Calu3 (cell line): ENCODE data around the gene LDAH. TPM values are rescaled to one million over a fixed set of nuclear protein-coding genes. Genes with fewer than 3 reads are reported as not detected.

Experiments
- BruUV-seq: library from RNA; stranded (reverse); fragments of 400-500 nt; replicated peaks from 2 replicates; lab custom pipeline; 2021; lab: Mats Ljungman, UMichigan
- CTCF ChIA-PET: fragments of 300-600 bp; sonication (Branson Sonifier 250); formaldehyde crosslinking; loops from one replicate; lab custom pipeline; 2022; ENCODE audit warnings: antibody characterized with exemption; lab: Charles Lee
- DNase-seq: peaks from one replicate; pipeline ENCODE4 v3.0.0; 2022
- H3K27ac Mint-ChIP-seq: one replicate; pipeline ENCODE4 v1.8.0; 2022; ENCODE audit warnings: mixed read lengths; ENCODE audit not compliant: unreplicated experiment
- H3K27me3 Mint-ChIP-seq: one replicate; pipeline ENCODE4 v1.8.0; 2022; ENCODE audit warnings: mixed read lengths; ENCODE audit not compliant: unreplicated experiment
- H3K36me3 Mint-ChIP-seq: one replicate; pipeline ENCODE4 v1.8.0; 2022; ENCODE audit warnings: mild to moderate bottlenecking, moderate library complexity, mixed read lengths; ENCODE audit not compliant: insufficient read depth, unreplicated experiment
- H3K4me1 Mint-ChIP-seq: one replicate; pipeline ENCODE4 v1.8.0; 2022; ENCODE audit warnings: mild to moderate bottlenecking, low read depth, mixed read lengths; ENCODE audit not compliant: unreplicated experiment
- H3K4me3 Mint-ChIP-seq: one replicate; pipeline ENCODE4 v1.8.0; 2022; ENCODE audit warnings: mild to moderate bottlenecking, low read depth, moderate library complexity, mixed read lengths; ENCODE audit not compliant: unreplicated experiment
- H3K9me3 Mint-ChIP-seq: one replicate; pipeline ENCODE4 v1.8.0; 2022; ENCODE audit warnings: low read depth, mixed read lengths; ENCODE audit not compliant: unreplicated experiment
- intact Hi-C: fragments of 100-400 bp; cut with micrococcal nuclease; formaldehyde crosslinking; loops from one replicate; pipeline ENCODE4 v1.10.0; 2022; ENCODE audit not compliant: unreplicated experiment
- total RNA-seq: library from RNA; stranded (reverse); gene quantifications from 2 replicates; pipeline ENCODE4 v1.2.3, GENCODE V29; 2022
- TF ChIP-seq, protein P1 (sequence below): fragments of 200-600 bp; IDR thresholded peaks from one replicate; pipeline ENCODE4 v1.8.0; 2022; ENCODE audit warnings: antibody characterized with exemption; ENCODE audit not compliant: unreplicated experiment

Gene LDAH
- total RNA-seq, 1 experiment from 2014 or later = 18.1 TPM

DNA sequence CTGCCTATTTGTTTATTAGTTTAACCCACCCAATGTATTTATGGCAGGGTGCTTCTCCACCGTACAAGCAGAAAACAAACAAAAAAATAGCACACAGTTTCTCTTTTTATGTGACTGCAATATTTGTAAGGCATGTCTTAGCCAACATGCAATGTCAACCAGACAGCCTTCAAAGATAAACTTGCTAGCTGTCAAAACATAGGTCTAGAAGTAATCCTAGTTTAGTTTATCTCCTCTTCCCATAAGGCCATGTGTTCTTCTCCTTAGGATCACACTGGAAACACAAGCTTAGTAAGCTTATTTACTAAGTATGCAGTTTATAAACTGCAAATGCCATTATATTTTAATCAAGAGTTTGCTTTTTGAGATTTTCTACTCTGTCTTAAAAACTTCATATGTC is 75.6 kb downstream of the LDAH start:
- Mint-ChIP-seq H3K36me3 (peaks cover 6% of the 10 kb centered on the region), H3K4me3 (no peak overlapping the region), H3K27me3 (no peaks in the 10 kb centered on the region), H3K27ac (no peak overlapping the region), H3K4me1 (peaks cover 20% of the 10 kb centered on the region), H3K9me3 (no peaks in the 10 kb centered on the region)
- no peak for DNase-seq
- intact Hi-C loops = loop anchor here (10.0 kb wide), 1 partner anchor 333 kb away; no protein-coding TSS in a partner anchor
- TF ChIP-seq, protein P1, sequence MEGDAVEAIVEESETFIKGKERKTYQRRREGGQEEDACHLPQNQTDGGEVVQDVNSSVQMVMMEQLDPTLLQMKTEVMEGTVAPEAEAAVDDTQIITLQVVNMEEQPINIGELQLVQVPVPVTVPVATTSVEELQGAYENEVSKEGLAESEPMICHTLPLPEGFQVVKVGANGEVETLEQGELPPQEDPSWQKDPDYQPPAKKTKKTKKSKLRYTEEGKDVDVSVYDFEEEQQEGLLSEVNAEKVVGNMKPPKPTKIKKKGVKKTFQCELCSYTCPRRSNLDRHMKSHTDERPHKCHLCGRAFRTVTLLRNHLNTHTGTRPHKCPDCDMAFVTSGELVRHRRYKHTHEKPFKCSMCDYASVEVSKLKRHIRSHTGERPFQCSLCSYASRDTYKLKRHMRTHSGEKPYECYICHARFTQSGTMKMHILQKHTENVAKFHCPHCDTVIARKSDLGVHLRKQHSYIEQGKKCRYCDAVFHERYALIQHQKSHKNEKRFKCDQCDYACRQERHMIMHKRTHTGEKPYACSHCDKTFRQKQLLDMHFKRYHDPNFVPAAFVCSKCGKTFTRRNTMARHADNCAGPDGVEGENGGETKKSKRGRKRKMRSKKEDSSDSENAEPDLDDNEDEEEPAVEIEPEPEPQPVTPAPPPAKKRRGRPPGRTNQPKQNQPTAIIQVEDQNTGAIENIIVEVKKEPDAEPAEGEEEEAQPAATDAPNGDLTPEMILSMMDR = no peak
- no TSS peak for BruUV-seq
- CTCF ChIA-PET = no interaction called here

GRCh38 chr2:20745924-20746555 is 76.9 kb downstream of the LDAH start:
- TF ChIP-seq, protein P1 = no peak
- H3K27ac Mint-ChIP-seq = peak overlapping the region; percentile 14
- DNase-seq = no peak
- BruUV-seq = no TSS peak
- peaks cover 6% of the 10 kb centered on the region for H3K36me3 Mint-ChIP-seq
- intact Hi-C loops = loop anchor here (10.0 kb wide), 1 partner anchor 331 kb away; no protein-coding TSS in a partner anchor
- no peaks in the 10 kb centered on the region for H3K9me3 Mint-ChIP-seq
- CTCF ChIA-PET = interaction anchor here (0.6 kb wide), 1 partner anchor 217 kb away, joined by 4 read pairs; no protein-coding TSS in a partner anchor
- H3K4me3 Mint-ChIP-seq = peak overlapping the region; percentile 16
- no peaks in the 10 kb centered on the region for H3K27me3 Mint-ChIP-seq
- H3K4me1 Mint-ChIP-seq = peaks cover 20% of the 10 kb centered on the region

DNA sequence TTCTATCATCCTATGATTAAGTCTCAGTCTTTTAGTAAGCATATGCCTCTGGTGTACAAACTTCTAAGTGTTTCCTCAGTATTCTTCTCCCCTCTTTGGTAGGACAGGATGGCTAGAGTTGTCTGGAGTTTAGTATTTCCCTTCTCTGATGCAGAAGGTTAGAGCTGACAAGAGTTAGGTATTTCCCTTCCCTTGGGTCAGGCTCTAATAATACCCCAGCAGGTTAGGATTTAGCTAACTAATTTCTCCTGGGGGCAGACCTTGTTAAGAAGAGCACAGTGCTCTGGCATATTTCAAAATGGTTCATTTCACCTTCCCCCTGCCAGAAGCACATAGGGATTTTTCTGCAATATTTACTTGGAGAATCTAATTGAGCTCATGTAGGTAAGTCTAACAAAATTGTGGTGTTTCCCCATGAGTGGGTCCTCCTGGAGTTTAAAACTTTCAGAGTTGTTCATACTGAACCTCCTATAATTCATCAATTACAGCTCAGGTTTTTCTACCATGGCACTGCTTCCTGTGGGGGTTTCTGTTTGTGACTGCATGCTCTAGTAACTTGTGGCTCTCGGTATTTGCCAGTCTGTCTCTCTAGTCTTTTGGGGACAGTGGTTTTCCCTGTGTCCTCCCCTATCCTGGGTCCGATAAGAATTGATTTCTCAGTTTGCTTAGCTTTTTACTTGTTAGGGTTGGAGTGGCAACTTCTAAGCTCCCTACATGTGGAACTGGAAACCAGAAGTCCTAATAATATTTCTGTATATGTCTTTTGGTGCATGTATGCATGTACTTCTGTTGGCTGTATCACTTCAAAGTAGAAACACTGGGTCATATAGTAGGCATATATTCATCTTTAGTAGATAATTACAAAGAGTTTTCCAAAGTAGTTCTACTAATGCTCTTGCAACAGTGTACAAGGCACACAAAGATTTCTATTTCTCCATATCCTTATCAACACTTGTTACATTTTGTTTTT is 78.2 kb downstream of the LDAH start:
- Mint-ChIP-seq H3K4me3 (no peak overlapping the region), H3K36me3 (peaks cover 6% of the 10 kb centered on the region), H3K4me1 (peaks cover 20% of the 10 kb centered on the region), H3K9me3 (no peaks in the 10 kb centered on the region), H3K27me3 (no peaks in the 10 kb centered on the region), H3K27ac (no peak overlapping the region)
- DNase-seq = no peak
- TF ChIP-seq, protein P1 = no peak
- no TSS peak for BruUV-seq
- intact Hi-C loops = loop anchor here (10.0 kb wide), 1 partner anchor 330 kb away; no protein-coding TSS in a partner anchor
- CTCF ChIA-PET = interaction anchor here (0.6 to 1.2 kb wide), 2 partner anchors 8 to 27 kb away, joined by 3 to 4 read pairs; no protein-coding TSS in a partner anchor

GRCh38 chr2:20738772-20739171 is 84.1 kb downstream of the LDAH start:
- no peak for DNase-seq
- Mint-ChIP-seq H3K9me3 (no peaks in the 10 kb centered on the region), H3K4me3 (no peak overlapping the region), H3K27ac (no peak overlapping the region), H3K27me3 (no peaks in the 10 kb centered on the region), H3K36me3 (no peaks in the 10 kb centered on the region), H3K4me1 (no peaks in the 10 kb centered on the region)
- TF ChIP-seq, protein P1 = no peak
- CTCF ChIA-PET = no interaction called here
- BruUV-seq = no TSS peak
- intact Hi-C loops = no loop called here
